HG03025 (cell line): ENCODE results near the gene PYROXD2.

Source experiments
- ATAC-seq: cut with Tn5 transposase; IDR thresholded peaks from one replicate; pipeline ENCODE4 v1.9.1; 2021; ENCODE audit warnings: mild to moderate bottlenecking, moderate library complexity; ENCODE audit not compliant: unreplicated experiment, low FRiP score

PYROXD2 gene

GRCh38 chr10:98417481-98417959 lies 2.5 kb upstream of the PYROXD2 start:
- ATAC-seq = no peak

- ATAC-seq = no peak
These were observed 1.8 kb upstream of the PYROXD2 start for GRCh38 chr10:98416606-98417388.

GRCh38 chr10:98415731-98416119 lies 743 bp upstream of the PYROXD2 start:
- no peak for ATAC-seq

GRCh38 chr10:98414578-98414931 lies 427 bp downstream of the PYROXD2 start:
- no peak for ATAC-seq

- no peak for ATAC-seq
These were observed 3.2 kb downstream of the PYROXD2 start for GRCh38 chr10:98411768-98412167.

GRCh38 chr10:98411166-98411565 lies 3.8 kb downstream of the PYROXD2 start:
- ATAC-seq = no peak

GRCh38 chr10:98410759-98411158 lies 4.2 kb downstream of the PYROXD2 start:
- ATAC-seq = no peak

- ATAC-seq = no peak
These were observed 4.7 kb downstream of the PYROXD2 start for GRCh38 chr10:98410135-98410743.

GRCh38 chr10:98408799-98409198 lies 6.2 kb downstream of the PYROXD2 start:
- no peak for ATAC-seq

GRCh38 chr10:98407744-98408241 lies 7.2 kb downstream of the PYROXD2 start:
- ATAC-seq = no peak

GRCh38 chr10:98407017-98407743 lies 7.8 kb downstream of the PYROXD2 start:
- no peak for ATAC-seq

GRCh38 chr10:98405422-98405821 lies 9.6 kb downstream of the PYROXD2 start:
- no peak for ATAC-seq

GRCh38 chr10:98404571-98405359 lies 10.2 kb downstream of the PYROXD2 start:
- peak; percentile 57 for ATAC-seq

- no peak for ATAC-seq
These were observed 11.0 kb downstream of the PYROXD2 start for GRCh38 chr10:98403812-98404504.

GRCh38 chr10:98402931-98403718 lies 11.9 kb downstream of the PYROXD2 start:
- ATAC-seq = no peak

- no peak for ATAC-seq
These were observed 12.5 kb downstream of the PYROXD2 start for GRCh38 chr10:98402478-98402877.

- ATAC-seq = no peak
These were observed 14.5 kb downstream of the PYROXD2 start for GRCh38 chr10:98400482-98400881.

- no peak for ATAC-seq
These were observed 15.2 kb downstream of the PYROXD2 start for GRCh38 chr10:98399784-98400183.

GRCh38 chr10:98397089-98397600 lies 17.8 kb downstream of the PYROXD2 start:
- ATAC-seq = no peak
